Measurements from ENCODE around the gene PALLD.
"Not testable (repeated sequence)": the region's sequence is repeated elsewhere in the genome, so short reads cannot be mapped to it uniquely, and the experiment has no call there.

PALLD gene

GRCh38 chr4:168491563-168491962 is 5.3 kb upstream of the PALLD start:
- no peak for DNase-seq (ENCODE audit: low read depth)

GRCh38 chr4:168498251-168498650 is 1.4 kb downstream of the PALLD start:
- DNase-seq (ENCODE audit: low read depth), result no peak

GRCh38 chr4:168499241-168499640 is 2.4 kb downstream of the PALLD start:
- DNase-seq (ENCODE audit: low read depth), result no peak

GRCh38 chr4:168501407-168501806 is 4.6 kb downstream of the PALLD start:
- no peak for DNase-seq (ENCODE audit: low read depth)

GRCh38 chr4:168502861-168503260 is 6.0 kb downstream of the PALLD start:
- no peak for DNase-seq (ENCODE audit: low read depth)

- DNase-seq (ENCODE audit: low read depth), result no peak
These were observed 7.0 kb downstream of the PALLD start for GRCh38 chr4:168503652-168504362.

GRCh38 chr4:168504526-168504925 is 7.7 kb downstream of the PALLD start:
- no peak for DNase-seq (ENCODE audit: low read depth)

- DNase-seq (ENCODE audit: low read depth), result no peak
These were observed 9.2 kb downstream of the PALLD start for GRCh38 chr4:168506014-168506413.

GRCh38 chr4:168507178-168507815 is 10.4 kb downstream of the PALLD start:
- no peak for DNase-seq (ENCODE audit: low read depth)

GRCh38 chr4:168508683-168509082 is 11.8 kb downstream of the PALLD start:
- no peak for DNase-seq (ENCODE audit: low read depth)

- DNase-seq (ENCODE audit: low read depth), result no peak
These were observed 12.9 kb downstream of the PALLD start for GRCh38 chr4:168509786-168510185.

GRCh38 chr4:168511780-168512489 is 15.1 kb downstream of the PALLD start:
- DNase-seq (ENCODE audit: low read depth), result no peak

GRCh38 chr4:168513826-168514225 is 17.0 kb downstream of the PALLD start:
- DNase-seq (ENCODE audit: low read depth), result not testable (repeated sequence)

GRCh38 chr4:168514249-168514852 is 17.5 kb downstream of the PALLD start:
- no peak for DNase-seq (ENCODE audit: low read depth)

GRCh38 chr4:168515222-168516011 is 18.6 kb downstream of the PALLD start:
- no peak for DNase-seq (ENCODE audit: low read depth)

GRCh38 chr4:168516841-168517240 is 20.0 kb downstream of the PALLD start:
- DNase-seq (ENCODE audit: low read depth), result no peak

- DNase-seq (ENCODE audit: low read depth), result no peak
These were observed 22.7 kb downstream of the PALLD start for GRCh38 chr4:168519576-168519975.

GRCh38 chr4:168521721-168522120 is 24.9 kb downstream of the PALLD start:
- DNase-seq (ENCODE audit: low read depth), result no peak

- DNase-seq (ENCODE audit: low read depth), result no peak
These were observed 25.5 kb downstream of the PALLD start for GRCh38 chr4:168522356-168522755.

- no peak for DNase-seq (ENCODE audit: low read depth)
These were observed 26.1 kb downstream of the PALLD start for GRCh38 chr4:168522829-168523489.

GRCh38 chr4:168524006-168524405 is 27.2 kb downstream of the PALLD start:
- no peak for DNase-seq (ENCODE audit: low read depth)

Measured in HS-27A (cell line).